ENCODE measurements around the gene NKTR. TPM values are rescaled to one million over a fixed set of nuclear protein-coding genes. Genes with fewer than 3 reads are reported as not detected.

The NKTR gene
- total and polyA plus RNA-seq, 2 experiments from 2014 or later: 81.3 to 117 TPM

GRCh38 chr3:42581709-42582473, 18.6 kb upstream of the NKTR start, which contains the start of gene SEC22C:
TSS of gene SEC22C (minus strand) at chr3:42581967. CDS start at chr3:42569046, 12,921 bp downstream.
- H3K9me3 Mint-ChIP-seq: no peaks in the 10 kb centered on the region
- peak; percentile 98 for DNase-seq (ENCODE audit: low spot score)

More at GRCh38 chr3:42581709-42582473, 18.6 kb upstream of the NKTR start, which contains the start of gene SEC22C:
- Histone ChIP-seq H4K20me1 (replicated peaks; ENCODE audit: insufficient read depth) (no peaks in the 10 kb centered on the region), H3K4me2 (peak within 1 kb of the TSS; percentile 90), H3K4me1 (ENCODE audit: insufficient read depth) (peaks cover 24% of the 10 kb centered on the region), H3K27ac (ENCODE audit: low read depth) (peak within 1 kb of the TSS; percentile 93), H3K9me2 (ENCODE audit: insufficient read depth) (0 out of 2 replicates have a peak, but pooled peaks cover 8% of the 10 kb centered on the region), H3K36me3 (ENCODE audit: insufficient read depth) (no peaks in the 10 kb centered on the region), H3K27me3 (ENCODE audit: insufficient read depth) (no peaks in the 10 kb centered on the region), H3F3A (replicated peaks; ENCODE audit: low read depth) (peaks cover 8% of the 10 kb centered on the region), H3K4me3 (peak within 1 kb of the TSS; percentile 90), H2AFZ (peak within 1 kb of the TSS; percentile 88), H3K79me2 (replicated peaks; ENCODE audit: insufficient read depth) (peaks cover 56% of the 10 kb centered on the region)
- peak; percentile 92 for ATAC-seq
- H3K36me3 Mint-ChIP-seq (ENCODE audit: low read depth): peaks cover 28% of the 10 kb centered on the region
- H3K27ac Mint-ChIP-seq: peak within 1 kb of the TSS; percentile 96
- TF ChIP-seq CTCF (conservative IDR thresholded peaks at IDR 0.05; ENCODE audit: low read depth in 2 of 2) (peak; percentile 34 to 57), REST (IDR thresholded peaks at IDR 0.05; ENCODE audit: unreplicated experiment) (no peak), CREB1 (CRISPR knock-in tag; IDR thresholded peaks at IDR 0.05; ENCODE audit: low read depth) (peak; percentile 78), POLR2AphosphoS5 (IDR thresholded peaks at IDR 0.05; ENCODE audit: low read depth) (peak; percentile 93), ZNF114 (CRISPR knock-in tag; IDR thresholded peaks at IDR 0.05) (no peak)
- H3K4me3 Mint-ChIP-seq: peak within 1 kb of the TSS; percentile 85
- H3K27me3 Mint-ChIP-seq (ENCODE audit: insufficient read depth, low read depth, poor library complexity): peaks cover 8% of the 10 kb centered on the region
- peaks cover 38% of the 10 kb centered on the region for H3K4me1 Mint-ChIP-seq

Data from GM23338 (cell line).